ENCODE results near the gene MICAL3.
A peak's percentile ranks its signal among the peaks of the same experiment; 100 is the strongest.

The MICAL3 gene

DNA sequence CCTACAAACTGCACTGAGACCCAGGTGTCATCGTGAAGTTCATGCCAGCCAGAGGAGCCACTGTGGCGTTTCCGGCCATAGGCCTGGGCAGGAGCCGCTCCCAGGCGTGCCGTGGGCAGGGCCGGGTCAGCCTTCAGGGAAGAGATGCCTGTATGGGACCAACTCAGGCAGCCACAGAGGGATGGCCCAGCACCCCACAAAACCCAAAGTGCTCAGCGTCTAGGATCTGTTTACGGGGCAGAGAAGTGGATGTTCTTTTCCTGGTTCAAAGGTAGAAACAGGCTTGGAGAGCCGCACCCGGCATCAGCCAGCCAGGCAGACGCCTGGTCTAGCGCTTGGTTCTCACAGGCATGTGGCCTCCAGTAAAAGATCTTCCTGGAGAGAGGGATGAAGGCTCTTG is 241.7 kb downstream of the MICAL3 start:
- H4K5ac ChIP-seq (ENCODE audit: low read length) = no peak overlapping the region
- H2BK5ac ChIP-seq (ENCODE audit: low read length) = no peak overlapping the region
- H3K4ac ChIP-seq (ENCODE audit: low read depth, low read length) = no peak overlapping the region
- no peak overlapping the region for H3K27ac ChIP-seq (ENCODE audit: low read depth, low read length)
- H3K79me2 ChIP-seq (ENCODE audit: control insufficient read depth, insufficient read depth, low read length) = no peaks in the 10 kb centered on the region
- no peak overlapping the region for H3K9ac ChIP-seq (ENCODE audit: low read length)
- no peak for DNase-seq
- no CpG with 5 or more reads among the region's 13 CpGs for WGBS (ENCODE audit: extremely low coverage, insufficient coverage, low lambda C conversion rate)
- H2AK5ac ChIP-seq (ENCODE audit: low read length) = no peak overlapping the region
- H3K79me1 ChIP-seq (ENCODE audit: low read length) = no peaks in the 10 kb centered on the region
- no peaks in the 10 kb centered on the region for H3K27me3 ChIP-seq (ENCODE audit: insufficient read depth, low read length, poor library complexity)
- H3K4me1 ChIP-seq (ENCODE audit: control insufficient read depth, low read depth, low read length) = no peaks in the 10 kb centered on the region
- H4K8ac ChIP-seq (ENCODE audit: low read depth, low read length) = no peak overlapping the region
- no peak overlapping the region for H3K56ac ChIP-seq (ENCODE audit: low read length)
- H3K4me3 ChIP-seq (ENCODE audit: low read length) = no peak overlapping the region
- no peak overlapping the region for H3K23ac ChIP-seq (ENCODE audit: low read length)
- no peaks in the 10 kb centered on the region for H3K36me3 ChIP-seq (ENCODE audit: control insufficient read depth, insufficient read depth, low read length)
- H2BK15ac ChIP-seq (replicated peaks; ENCODE audit: low read depth) = no peak overlapping the region
- H3K4me2 ChIP-seq (ENCODE audit: low read length) = no peak overlapping the region
- H2BK120ac ChIP-seq (ENCODE audit: low read depth, low read length) = no peak overlapping the region
- H3K18ac ChIP-seq (ENCODE audit: low read length) = no peak overlapping the region

- Histone ChIP-seq H4K8ac (ENCODE audit: low read depth, low read length) (no peak overlapping the region), H3K79me2 (ENCODE audit: control insufficient read depth, insufficient read depth, low read length) (no peaks in the 10 kb centered on the region), H3K4me1 (ENCODE audit: control insufficient read depth, low read depth, low read length) (no peaks in the 10 kb centered on the region), H3K18ac (ENCODE audit: low read length) (no peak overlapping the region), H2BK15ac (replicated peaks; ENCODE audit: low read depth) (no peak overlapping the region), H4K5ac (ENCODE audit: low read length) (no peak overlapping the region), H3K27ac (ENCODE audit: low read depth, low read length) (no peak overlapping the region), H3K79me1 (ENCODE audit: low read length) (no peaks in the 10 kb centered on the region), H3K56ac (ENCODE audit: low read length) (no peak overlapping the region), H3K4me3 (ENCODE audit: low read length) (no peak overlapping the region), H3K36me3 (ENCODE audit: control insufficient read depth, insufficient read depth, low read length) (no peaks in the 10 kb centered on the region), H3K23ac (ENCODE audit: low read length) (no peak overlapping the region), H3K4me2 (ENCODE audit: low read length) (no peak overlapping the region), H3K4ac (ENCODE audit: low read depth, low read length) (no peak overlapping the region), H2AK5ac (ENCODE audit: low read length) (no peak overlapping the region), H2BK120ac (ENCODE audit: low read depth, low read length) (no peak overlapping the region), H3K9ac (ENCODE audit: low read length) (no peak overlapping the region), H3K27me3 (ENCODE audit: insufficient read depth, low read length, poor library complexity) (no peaks in the 10 kb centered on the region), H2BK5ac (ENCODE audit: low read length) (no peak overlapping the region)
- no CpG with 5 or more reads among the region's 13 CpGs for WGBS (ENCODE audit: extremely low coverage, insufficient coverage, low lambda C conversion rate)
- no peak for DNase-seq
Observed at GRCh38 chr22:17782158-17782557, 242.2 kb downstream of the MICAL3 start.

- Histone ChIP-seq H2BK15ac (replicated peaks; ENCODE audit: low read depth) (no peak overlapping the region), H3K4me3 (ENCODE audit: low read length) (no peak overlapping the region), H3K79me1 (ENCODE audit: low read length) (no peaks in the 10 kb centered on the region), H3K27ac (ENCODE audit: low read depth, low read length) (no peak overlapping the region), H3K18ac (ENCODE audit: low read length) (no peak overlapping the region), H2AK5ac (ENCODE audit: low read length) (no peak overlapping the region), H4K8ac (ENCODE audit: low read depth, low read length) (no peak overlapping the region), H3K9ac (ENCODE audit: low read length) (no peak overlapping the region), H3K27me3 (ENCODE audit: insufficient read depth, low read length, poor library complexity) (no peaks in the 10 kb centered on the region), H3K4me2 (ENCODE audit: low read length) (no peak overlapping the region), H4K5ac (ENCODE audit: low read length) (no peak overlapping the region), H2BK120ac (ENCODE audit: low read depth, low read length) (no peak overlapping the region), H3K23ac (ENCODE audit: low read length) (no peak overlapping the region), H3K4me1 (ENCODE audit: control insufficient read depth, low read depth, low read length) (no peaks in the 10 kb centered on the region), H3K56ac (ENCODE audit: low read length) (peak overlapping the region; percentile 2), H3K36me3 (ENCODE audit: control insufficient read depth, insufficient read depth, low read length) (no peaks in the 10 kb centered on the region), H3K79me2 (ENCODE audit: control insufficient read depth, insufficient read depth, low read length) (no peaks in the 10 kb centered on the region), H2BK5ac (ENCODE audit: low read length) (no peak overlapping the region), H3K4ac (ENCODE audit: low read depth, low read length) (no peak overlapping the region)
- DNase-seq = no peak
- WGBS (ENCODE audit: extremely low coverage, insufficient coverage, low lambda C conversion rate) = no CpG with 5 or more reads among the region's 12 CpGs
Observed at GRCh38 chr22:17781319-17782031, 242.9 kb downstream of the MICAL3 start.

DNA sequence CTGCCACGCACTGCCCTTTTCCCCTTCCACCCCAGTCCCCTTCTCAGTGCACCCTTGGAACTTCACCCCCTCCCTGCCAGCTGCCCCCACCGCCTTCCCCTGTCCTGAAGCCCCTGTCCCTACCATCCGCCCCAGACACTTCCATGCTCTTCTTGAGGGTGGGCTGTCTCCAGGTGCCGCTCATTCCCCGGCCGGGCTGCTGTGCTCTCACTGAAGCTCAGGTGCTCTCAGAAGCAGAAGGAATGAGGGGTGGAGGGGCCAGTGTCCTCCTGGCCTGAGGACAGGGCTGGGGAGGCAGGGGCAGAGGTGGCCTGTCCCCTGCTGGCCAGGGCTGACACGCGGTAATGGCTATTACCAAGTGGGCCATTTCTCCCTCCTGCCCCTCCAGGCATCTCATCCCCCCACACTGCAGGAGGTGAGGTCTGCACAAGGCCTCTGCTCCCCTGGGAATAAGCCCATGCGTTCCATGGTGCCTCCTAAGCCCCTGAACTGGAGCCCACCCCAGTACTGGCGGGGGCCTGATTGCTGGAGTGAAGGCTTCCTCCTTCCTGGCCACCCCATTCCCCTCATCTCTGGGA is 243.5 kb downstream of the MICAL3 start:
- no peak overlapping the region for H3K23ac ChIP-seq (ENCODE audit: low read length)
- no peak overlapping the region for H3K4me3 ChIP-seq (ENCODE audit: low read length)
- H4K8ac ChIP-seq (ENCODE audit: low read depth, low read length) = no peak overlapping the region
- H3K4ac ChIP-seq (ENCODE audit: low read depth, low read length) = no peak overlapping the region
- H3K56ac ChIP-seq (ENCODE audit: low read length) = no peak overlapping the region
- no peak overlapping the region for H3K18ac ChIP-seq (ENCODE audit: low read length)
- no peak overlapping the region for H2BK5ac ChIP-seq (ENCODE audit: low read length)
- no peak overlapping the region for H4K5ac ChIP-seq (ENCODE audit: low read length)
- DNase-seq = no peak
- WGBS (ENCODE audit: extremely low coverage, insufficient coverage, low lambda C conversion rate) = no CpG with 5 or more reads among the region's 10 CpGs
- H2BK15ac ChIP-seq (replicated peaks; ENCODE audit: low read depth) = no peak overlapping the region
- H3K79me1 ChIP-seq (ENCODE audit: low read length) = no peaks in the 10 kb centered on the region
- no peak overlapping the region for H3K9ac ChIP-seq (ENCODE audit: low read length)
- no peak overlapping the region for H2BK120ac ChIP-seq (ENCODE audit: low read depth, low read length)
- no peaks in the 10 kb centered on the region for H3K79me2 ChIP-seq (ENCODE audit: control insufficient read depth, insufficient read depth, low read length)
- no peaks in the 10 kb centered on the region for H3K27me3 ChIP-seq (ENCODE audit: insufficient read depth, low read length, poor library complexity)
- H3K36me3 ChIP-seq (ENCODE audit: control insufficient read depth, insufficient read depth, low read length) = no peaks in the 10 kb centered on the region
- H3K4me2 ChIP-seq (ENCODE audit: low read length) = no peak overlapping the region
- H3K27ac ChIP-seq (ENCODE audit: low read depth, low read length) = no peak overlapping the region
- H3K4me1 ChIP-seq (ENCODE audit: control insufficient read depth, low read depth, low read length) = no peaks in the 10 kb centered on the region
- H2AK5ac ChIP-seq (ENCODE audit: low read length) = no peak overlapping the region

- H2BK120ac ChIP-seq (ENCODE audit: low read depth, low read length) = no peak overlapping the region
- no CpG with 5 or more reads among the region's 19 CpGs for WGBS (ENCODE audit: extremely low coverage, insufficient coverage, low lambda C conversion rate)
- no peak overlapping the region for H3K4ac ChIP-seq (ENCODE audit: low read depth, low read length)
- no peak overlapping the region for H3K56ac ChIP-seq (ENCODE audit: low read length)
- no peaks in the 10 kb centered on the region for H3K36me3 ChIP-seq (ENCODE audit: control insufficient read depth, insufficient read depth, low read length)
- no peaks in the 10 kb centered on the region for H3K79me2 ChIP-seq (ENCODE audit: control insufficient read depth, insufficient read depth, low read length)
- no peak overlapping the region for H3K9ac ChIP-seq (ENCODE audit: low read length)
- no peak overlapping the region for H3K18ac ChIP-seq (ENCODE audit: low read length)
- H4K5ac ChIP-seq (ENCODE audit: low read length) = no peak overlapping the region
- H2AK5ac ChIP-seq (ENCODE audit: low read length) = no peak overlapping the region
- no peak overlapping the region for H2BK5ac ChIP-seq (ENCODE audit: low read length)
- H3K4me2 ChIP-seq (ENCODE audit: low read length) = no peak overlapping the region
- no peak for DNase-seq
- H4K8ac ChIP-seq (ENCODE audit: low read depth, low read length) = no peak overlapping the region
- H2BK15ac ChIP-seq (replicated peaks; ENCODE audit: low read depth) = no peak overlapping the region
- no peaks in the 10 kb centered on the region for H3K4me1 ChIP-seq (ENCODE audit: control insufficient read depth, low read depth, low read length)
- no peak overlapping the region for H3K23ac ChIP-seq (ENCODE audit: low read length)
- H3K27me3 ChIP-seq (ENCODE audit: insufficient read depth, low read length, poor library complexity) = no peaks in the 10 kb centered on the region
- no peak overlapping the region for H3K27ac ChIP-seq (ENCODE audit: low read depth, low read length)
- no peaks in the 10 kb centered on the region for H3K79me1 ChIP-seq (ENCODE audit: low read length)
- no peak overlapping the region for H3K4me3 ChIP-seq (ENCODE audit: low read length)
Observed at GRCh38 chr22:17780116-17780740, 244.1 kb downstream of the MICAL3 start.

Data from mesendoderm (in vitro differentiated cells).